Measurements from ENCODE around the gene PPFIA2. TPM values are rescaled to one million over a fixed set of nuclear protein-coding genes. Genes with fewer than 3 reads are reported as not detected.

PPFIA2 gene
- total and polyA plus RNA-seq, 9 of the 15 experiments (the other 6 are each of a cell fraction or from before 2014, with no cell fraction given), result not detected

DNA sequence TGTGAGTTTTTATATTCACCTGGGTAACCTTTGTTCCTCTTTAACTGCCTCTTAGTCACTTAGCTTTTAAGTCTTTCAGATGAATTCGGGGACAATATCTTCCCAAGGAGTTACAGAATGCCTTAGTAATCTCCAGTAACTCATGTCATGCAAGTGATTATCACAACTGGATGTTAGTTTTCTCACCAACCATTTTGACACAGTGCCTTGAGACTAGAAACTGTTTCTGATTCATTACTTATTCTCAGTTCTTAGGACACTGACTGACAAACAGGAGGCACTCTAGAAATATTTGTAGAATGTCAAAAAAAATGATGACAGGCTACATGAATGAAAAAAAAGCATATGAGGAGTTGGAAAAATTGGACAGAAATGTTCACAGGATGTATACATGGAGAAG lies 346.2 kb downstream of the PPFIA2 start:
- no peaks in the 10 kb centered on the region for H3K36me3 ChIP-seq (ENCODE audit: control insufficient read depth, insufficient read depth, low read length)
- 0% methylated on average over 1 of the region's 1 CpG for WGBS (ENCODE audit: insufficient coverage, low coverage, missing lambda C conversion rate)
- H3K79me2 ChIP-seq (ENCODE audit: control insufficient read depth, insufficient read depth, low read length), result no peaks in the 10 kb centered on the region
- no peaks in the 10 kb centered on the region for H3K4me1 ChIP-seq (replicated peaks in 1 of 2; ENCODE audit: control insufficient read depth in 2 of 2, insufficient read depth in 2 of 2, low read length in 2 of 2)
- no peaks in the 10 kb centered on the region for H3K9me3 ChIP-seq (replicated peaks; ENCODE audit: control insufficient read depth, insufficient read depth, low read depth, low read length)
- no TSS peak for BruUV-seq (replicated peaks)
- ATAC-seq, result no peak
- in situ Hi-C loops (cut with MboI), result no loop called here
- H2AFZ ChIP-seq (ENCODE audit: low read depth, low read length), result no peak overlapping the region
- no peak for DNase-seq (ENCODE audit: extremely low read depth in 1 of 4, low spot score in 3 of 4)
- H3K27me3 ChIP-seq (ENCODE audit: control insufficient read depth in 2 of 2, insufficient read depth in 2 of 2, low read length in 2 of 2), result no peaks in the 10 kb centered on the region
- FAIRE-seq, result no peak
- H3K4me2 ChIP-seq (ENCODE audit: insufficient read depth, low read length), result no peak overlapping the region
- POLR2A ChIA-PET, result no interaction called here
- H4K20me1 ChIP-seq (replicated peaks; ENCODE audit: control insufficient read depth, insufficient read depth, low read length), result no peaks in the 10 kb centered on the region
- no peak overlapping the region for H3K27ac ChIP-seq (ENCODE audit: extremely low read depth, low read depth, low read length)
- CTCF ChIA-PET (ENCODE audit: low intra/inter-chr PET ratio), result no interaction called here
- H3K4me3 ChIP-seq, result no peak overlapping the region
- intact Hi-C loops (cut with micrococcal nuclease), result no loop called here
- no peak overlapping the region for H3K9ac ChIP-seq (ENCODE audit: insufficient read depth in 1 of 2, low read depth in 2 of 2, low read length in 2 of 2)
- H3K9me1 ChIP-seq (ENCODE audit: control insufficient read depth, insufficient read depth, low read length), result no peaks in the 10 kb centered on the region
- TF ChIP-seq POLR2AphosphoS2 (IDR thresholded peaks at IDR 0.05; ENCODE audit: low read length) (no peak), KLF16 (IDR thresholded peaks at IDR 0.05) (no peak), NFYB (IDR thresholded peaks at IDR 0.05; ENCODE audit: extremely low read depth, insufficient read length) (no peak), TBP (optimal IDR thresholded peaks at IDR 0.05; ENCODE audit: low read depth, low read length) (no peak), U2AF2 (optimal IDR thresholded peaks at IDR 0.05; ENCODE audit: low read depth, low read length) (no peak), NR2F6 (CRISPR knock-in tag; IDR thresholded peaks at IDR 0.05) (no peak), NCOA2 (IDR thresholded peaks at IDR 0.05; ENCODE audit: partially characterized antibody in 2 of 2) (no peak), SNIP1 (IDR thresholded peaks at IDR 0.05; ENCODE audit: low read depth) (no peak), XRCC4 (IDR thresholded peaks at IDR 0.05; ENCODE audit: extremely low read depth, insufficient read depth, insufficient read length) (no peak), ZNF347 (CRISPR knock-in tag; IDR thresholded peaks at IDR 0.05; ENCODE audit: low read depth) (no peak), HNRNPH1 (optimal IDR thresholded peaks at IDR 0.05; ENCODE audit: low read depth, low read length) (no peak), MTA2 (IDR thresholded peaks at IDR 0.05; ENCODE audit: low read depth) (no peak)
- TF ChIP-seq, protein P1, sequence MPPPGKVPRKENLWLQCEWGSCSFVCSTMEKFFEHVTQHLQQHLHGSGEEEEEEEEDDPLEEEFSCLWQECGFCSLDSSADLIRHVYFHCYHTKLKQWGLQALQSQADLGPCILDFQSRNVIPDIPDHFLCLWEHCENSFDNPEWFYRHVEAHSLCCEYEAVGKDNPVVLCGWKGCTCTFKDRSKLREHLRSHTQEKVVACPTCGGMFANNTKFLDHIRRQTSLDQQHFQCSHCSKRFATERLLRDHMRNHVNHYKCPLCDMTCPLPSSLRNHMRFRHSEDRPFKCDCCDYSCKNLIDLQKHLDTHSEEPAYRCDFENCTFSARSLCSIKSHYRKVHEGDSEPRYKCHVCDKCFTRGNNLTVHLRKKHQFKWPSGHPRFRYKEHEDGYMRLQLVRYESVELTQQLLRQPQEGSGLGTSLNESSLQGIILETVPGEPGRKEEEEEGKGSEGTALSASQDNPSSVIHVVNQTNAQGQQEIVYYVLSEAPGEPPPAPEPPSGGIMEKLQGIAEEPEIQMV (tag; conservative IDR thresholded peaks at IDR 0.05; ENCODE audit: low read depth), result no peak
- TF ChIP-seq, protein P2, sequence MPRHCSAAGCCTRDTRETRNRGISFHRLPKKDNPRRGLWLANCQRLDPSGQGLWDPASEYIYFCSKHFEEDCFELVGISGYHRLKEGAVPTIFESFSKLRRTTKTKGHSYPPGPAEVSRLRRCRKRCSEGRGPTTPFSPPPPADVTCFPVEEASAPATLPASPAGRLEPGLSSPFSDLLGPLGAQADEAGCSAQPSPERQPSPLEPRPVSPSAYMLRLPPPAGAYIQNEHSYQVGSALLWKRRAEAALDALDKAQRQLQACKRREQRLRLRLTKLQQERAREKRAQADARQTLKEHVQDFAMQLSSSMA (CRISPR knock-in tag; IDR thresholded peaks at IDR 0.05), result no peak
- TF ChIP-seq, protein P3, sequence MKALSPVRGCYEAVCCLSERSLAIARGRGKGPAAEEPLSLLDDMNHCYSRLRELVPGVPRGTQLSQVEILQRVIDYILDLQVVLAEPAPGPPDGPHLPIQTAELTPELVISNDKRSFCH (CRISPR knock-in tag; IDR thresholded peaks at IDR 0.05), result no peak
- TF ChIP-seq, protein P3 (tag; IDR thresholded peaks at IDR 0.05), result no peak
- TF ChIP-seq, protein P4, sequence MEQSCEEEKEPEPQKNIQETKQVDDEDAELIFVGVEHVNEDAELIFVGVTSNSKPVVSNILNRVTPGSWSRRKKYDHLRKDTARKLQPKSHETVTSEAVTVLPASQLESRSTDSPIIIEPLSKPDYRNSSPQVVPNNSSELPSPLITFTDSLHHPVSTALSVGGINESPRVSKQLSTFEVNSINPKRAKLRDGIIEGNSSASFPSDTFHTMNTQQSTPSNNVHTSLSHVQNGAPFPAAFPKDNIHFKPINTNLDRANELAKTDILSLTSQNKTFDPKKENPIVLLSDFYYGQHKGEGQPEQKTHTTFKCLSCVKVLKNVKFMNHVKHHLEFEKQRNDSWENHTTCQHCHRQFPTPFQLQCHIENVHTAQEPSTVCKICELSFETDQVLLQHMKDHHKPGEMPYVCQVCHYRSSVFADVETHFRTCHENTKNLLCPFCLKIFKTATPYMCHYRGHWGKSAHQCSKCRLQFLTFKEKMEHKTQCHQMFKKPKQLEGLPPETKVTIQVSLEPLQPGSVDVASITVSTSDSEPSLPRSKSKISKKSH (CRISPR knock-in tag; IDR thresholded peaks at IDR 0.05), result no peak
